NCI-H2227 treated with DMSO at 0.1 percent for 48 hours (cell line): ENCODE measurements around the gene DALRD3.
"Not testable (repeated sequence)": the region's sequence is repeated elsewhere in the genome, so short reads cannot be mapped to it uniquely, and the experiment has no call there.

Experiments used
- DNase-seq: peaks from one replicate; lab custom pipeline; 2025; lab: John Stamatoyannopoulos, UW

DALRD3 gene

DNA sequence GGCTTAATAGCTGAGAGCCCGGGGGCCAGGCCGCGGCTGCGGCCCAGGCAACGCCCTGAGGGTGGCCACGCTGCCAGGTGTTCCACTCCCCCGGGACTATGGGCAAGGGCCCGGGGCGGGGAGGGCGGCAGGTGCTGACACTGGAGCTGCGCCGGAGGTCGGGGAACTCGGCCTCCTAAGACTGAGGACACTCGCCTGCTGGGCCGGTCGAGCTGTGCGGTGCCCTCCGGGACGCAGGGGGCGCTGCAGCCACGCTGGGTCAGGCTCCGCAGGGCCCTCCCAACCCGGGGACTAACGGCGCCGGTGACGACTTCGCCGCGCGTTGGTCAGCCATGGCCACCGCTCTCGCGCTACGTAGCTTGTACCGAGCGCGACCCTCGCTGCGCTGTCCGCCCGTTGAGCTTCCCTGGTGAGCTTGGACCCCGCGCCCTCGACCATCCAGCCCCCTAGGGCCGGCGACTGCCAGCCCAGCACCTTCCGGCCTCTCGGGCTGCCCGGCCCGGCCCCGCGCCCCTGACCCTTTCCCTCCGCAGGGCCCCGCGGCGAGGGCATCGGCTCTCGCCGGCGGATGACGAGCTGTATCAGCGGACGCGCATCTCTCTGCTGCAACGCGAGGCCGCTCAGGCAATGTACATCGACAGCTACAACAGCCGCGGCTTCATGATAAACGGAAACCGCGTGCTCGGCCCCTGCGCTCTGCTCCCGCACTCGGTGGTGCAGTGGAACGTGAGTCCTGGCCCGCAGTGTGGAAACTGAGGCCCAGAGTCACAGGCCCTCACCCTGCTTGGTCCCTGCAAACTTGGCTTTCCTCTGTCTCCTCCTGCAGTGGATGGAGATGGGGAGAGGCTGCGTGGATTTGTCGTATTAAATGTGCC lies 3.7 kb upstream of the DALRD3 start, which contains the start of gene NDUFAF3:
NDUFAF3 (plus strand) TSS at position 309 of the 875 bp plus-strand sequence; CDS start at position 333, 24 bp downstream.
- DNase-seq = peak; percentile 64

DNA sequence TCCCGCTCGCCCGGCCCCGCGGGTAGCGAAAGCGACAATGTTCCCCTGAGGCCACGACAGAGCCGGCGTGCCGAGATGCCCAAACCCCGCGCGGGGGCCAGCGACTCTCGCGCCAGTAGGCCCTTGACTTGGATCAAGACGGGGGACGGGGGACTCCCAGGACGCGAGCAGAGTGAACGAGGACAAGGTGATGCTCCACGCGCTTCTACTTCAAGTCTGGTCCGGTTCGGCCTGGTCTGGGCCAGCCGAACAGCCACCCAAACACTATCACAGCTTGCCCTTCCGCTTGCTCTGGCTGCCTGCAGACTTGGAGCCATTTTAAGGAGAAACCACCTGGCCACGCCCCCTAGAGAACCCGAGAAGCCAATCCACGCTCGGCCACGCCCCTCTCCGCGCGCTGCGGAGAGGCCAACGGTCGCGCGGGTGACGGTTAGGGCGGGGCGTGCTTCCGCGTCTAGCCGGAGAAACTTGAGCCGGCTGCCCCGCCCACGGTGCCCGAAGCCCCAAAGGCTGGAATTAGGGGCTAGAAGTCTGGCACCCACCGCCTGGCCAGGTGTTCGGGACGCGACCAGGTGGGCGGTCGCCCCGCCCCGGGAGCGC lies 2.9 kb upstream of the DALRD3 start:
- peak; percentile 91 for DNase-seq

DNA sequence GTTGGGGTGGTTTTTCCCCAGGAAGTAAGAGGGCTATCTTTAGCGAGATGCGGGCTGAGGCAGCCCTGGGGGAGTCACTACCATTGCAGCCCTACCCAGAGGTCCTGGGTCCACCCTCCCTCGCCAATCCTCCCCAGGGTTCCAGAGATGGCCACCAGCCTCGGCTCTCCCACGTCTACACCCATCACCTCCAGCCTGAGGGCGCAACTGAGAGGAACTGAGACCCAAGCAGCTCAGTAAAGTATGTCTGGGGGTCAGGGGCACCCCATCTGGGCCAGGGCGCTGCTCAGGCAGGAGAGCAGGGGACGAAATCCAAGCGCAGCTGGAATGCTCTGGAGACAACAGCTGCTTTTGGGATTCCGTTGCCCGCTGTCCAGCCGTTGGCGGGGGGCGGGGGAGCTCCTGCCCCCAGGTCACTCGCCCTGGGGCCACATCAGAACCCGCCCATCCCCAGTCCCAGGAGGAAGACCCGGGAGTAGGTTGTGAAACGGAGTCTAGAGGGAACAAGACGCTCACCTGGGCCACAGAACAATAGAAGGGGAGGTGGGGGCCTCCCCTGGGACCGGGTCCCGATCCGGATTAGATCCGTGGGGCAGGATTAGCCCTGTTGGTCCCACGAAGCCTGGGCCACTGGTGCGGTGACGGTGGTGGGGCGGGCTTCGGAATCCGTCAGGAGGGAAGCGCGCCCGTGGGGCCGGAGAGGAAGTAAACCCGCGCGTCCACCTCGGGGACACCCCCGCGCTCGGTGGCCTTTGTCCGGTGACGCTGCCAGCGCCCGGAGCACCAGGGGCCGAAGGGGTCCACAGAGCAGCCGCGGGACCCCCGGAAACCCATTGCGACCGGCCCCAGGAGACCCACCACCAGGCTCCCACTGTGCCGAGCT lies 2.2 kb upstream of the DALRD3 start:
- no peak for DNase-seq

DNA sequence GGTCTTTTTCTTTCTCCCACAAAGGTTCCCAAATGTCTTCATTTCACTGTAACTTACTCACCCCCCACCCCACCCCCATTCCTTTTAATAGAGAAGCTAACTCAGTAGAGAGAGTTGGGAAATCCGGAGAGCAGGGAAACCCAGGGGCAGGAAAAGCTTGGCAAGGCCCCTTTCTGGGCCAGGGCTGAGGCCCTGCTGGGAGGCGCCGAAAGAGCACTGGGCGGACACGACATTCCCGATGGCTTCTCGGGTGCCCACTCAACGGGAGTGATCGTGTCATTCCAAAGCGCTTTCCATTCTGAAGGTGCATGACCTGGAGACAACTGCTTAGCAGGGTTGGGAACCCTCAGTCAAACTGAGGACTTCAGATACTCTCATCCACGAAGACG lies 1.6 kb upstream of the DALRD3 start:
- DNase-seq = no peak

DNA sequence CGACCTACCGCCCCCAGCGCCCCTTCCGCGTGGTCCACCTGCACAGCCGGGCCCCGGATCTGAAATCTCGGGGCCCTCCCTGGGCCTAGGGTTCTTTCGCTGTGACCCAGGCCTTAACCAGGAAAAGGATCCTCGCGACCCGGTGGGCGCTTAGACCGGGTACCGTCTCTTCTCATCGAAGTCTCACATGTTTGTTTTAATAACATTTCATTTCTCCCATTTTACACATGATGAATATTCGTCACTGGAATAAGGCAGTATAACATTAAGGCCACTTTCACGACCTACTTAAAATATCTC lies 277 bp upstream of the DALRD3 start:
- no peak for DNase-seq

DNA sequence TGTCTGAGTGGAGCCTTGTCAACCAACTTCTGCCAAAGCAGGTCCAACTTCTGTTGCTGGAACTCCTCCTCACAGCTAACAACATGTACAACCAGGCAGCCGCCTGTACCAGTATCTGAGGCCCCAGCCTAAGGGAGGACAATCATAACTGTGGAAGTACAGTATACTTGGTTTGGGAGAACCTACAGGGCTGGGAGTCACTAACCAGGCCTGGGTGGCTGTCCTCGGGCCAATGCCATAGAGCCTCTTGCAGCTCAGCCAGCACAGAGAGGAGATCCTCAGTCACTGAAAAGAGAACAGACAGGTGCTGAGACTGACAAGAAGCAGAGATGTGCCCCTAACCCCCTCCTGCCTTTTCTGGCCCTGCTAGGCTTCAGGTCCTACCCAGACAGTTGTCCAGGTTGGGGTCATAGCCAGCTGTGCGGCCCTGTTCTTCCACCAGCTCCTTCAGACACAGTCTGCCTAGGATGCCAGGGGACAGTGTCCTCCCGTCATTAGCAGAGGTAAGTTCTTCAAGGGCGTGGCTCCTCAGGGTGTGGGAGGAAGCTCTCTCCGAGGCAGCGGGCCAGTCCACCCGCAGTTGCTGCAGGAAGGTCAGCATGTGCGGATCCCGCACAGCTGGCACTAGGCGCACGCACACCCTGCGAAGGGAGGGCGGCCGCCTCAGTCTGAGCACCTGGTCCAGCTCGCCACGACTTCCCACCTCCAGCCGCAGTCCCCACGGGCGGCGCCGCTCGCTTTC lies 980 bp downstream of the DALRD3 start:
- DNase-seq = no peak

DNA sequence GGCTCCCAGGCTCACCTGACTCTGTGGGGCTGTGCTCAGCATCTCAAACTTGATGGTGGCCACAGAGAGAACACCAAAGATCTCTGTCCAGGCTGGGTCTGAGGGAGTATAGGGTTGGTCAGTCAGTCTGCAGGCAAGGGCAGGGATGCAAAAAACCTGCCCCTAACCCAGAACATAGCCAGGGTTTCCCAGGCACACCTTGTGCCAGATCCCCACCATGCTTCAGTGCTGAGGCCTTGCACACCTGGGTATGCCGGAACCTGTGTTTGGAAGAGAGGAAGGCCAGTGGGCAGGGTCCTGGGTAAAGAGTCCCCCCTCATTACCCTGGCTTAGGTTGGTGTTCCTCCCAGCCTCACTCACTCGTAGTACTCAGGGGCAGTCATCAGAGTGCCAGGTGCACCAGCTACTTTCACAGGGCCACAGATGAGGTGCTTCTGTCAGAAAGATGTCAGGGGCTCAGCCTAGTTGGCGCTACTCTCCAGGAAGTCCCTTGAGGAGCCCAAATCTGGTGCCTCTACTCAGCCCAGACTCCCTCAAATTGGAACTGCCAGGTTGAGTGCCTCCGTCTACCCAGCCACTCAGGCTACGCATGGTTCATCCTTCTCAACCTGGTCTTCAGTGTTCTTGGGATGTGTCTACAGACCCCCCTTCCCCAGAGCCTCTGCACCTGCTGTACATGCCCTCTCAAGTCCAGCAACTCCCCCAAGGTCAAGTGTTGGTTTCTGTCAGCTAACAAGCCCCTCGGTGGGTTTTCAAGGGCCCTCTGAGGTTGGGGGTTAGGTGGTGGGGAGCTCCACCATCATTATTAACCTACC lies 1.8 kb downstream of the DALRD3 start:
- DNase-seq = no peak

DNA sequence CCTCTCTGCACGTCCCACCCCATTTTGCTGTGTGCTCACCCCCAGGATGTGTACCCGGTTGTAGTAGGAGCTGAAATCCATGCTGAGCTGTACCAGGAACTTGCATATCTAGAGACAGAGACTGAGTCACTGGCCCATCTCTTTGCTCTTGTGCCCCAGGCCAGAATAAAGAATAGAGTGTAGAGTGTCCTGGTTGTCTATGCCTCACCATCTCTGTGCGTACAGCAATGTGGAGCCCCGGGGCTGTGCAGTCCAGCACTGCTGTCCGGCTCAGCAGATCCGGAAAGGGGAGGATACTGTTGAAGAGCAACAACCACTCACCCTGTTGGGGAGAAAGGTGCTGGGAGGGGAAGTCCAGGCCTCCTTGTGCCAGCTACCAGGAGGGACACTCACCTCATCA lies 2.6 kb downstream of the DALRD3 start:
- DNase-seq = no peak

DNA sequence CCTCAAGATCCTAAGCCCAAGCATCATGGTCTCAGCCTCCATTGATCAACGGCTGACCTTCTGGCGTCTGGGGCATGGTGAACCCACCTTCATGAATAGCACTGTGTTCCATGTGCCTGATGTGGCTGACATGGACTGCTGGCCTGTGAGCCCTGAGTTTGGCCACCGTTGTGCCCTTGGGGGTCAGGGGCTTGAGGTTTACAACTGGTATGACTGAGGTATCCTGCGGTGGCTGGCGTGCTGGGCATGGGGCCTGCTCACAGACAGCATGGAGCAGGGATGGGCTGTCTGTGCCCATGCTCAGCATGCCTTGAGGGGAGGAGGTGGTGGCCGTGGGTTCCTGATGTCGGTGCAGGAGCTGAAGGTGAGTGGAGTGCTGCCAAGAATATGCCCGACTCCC lies 3.3 kb downstream of the DALRD3 start:
- DNase-seq = no peak

DNA sequence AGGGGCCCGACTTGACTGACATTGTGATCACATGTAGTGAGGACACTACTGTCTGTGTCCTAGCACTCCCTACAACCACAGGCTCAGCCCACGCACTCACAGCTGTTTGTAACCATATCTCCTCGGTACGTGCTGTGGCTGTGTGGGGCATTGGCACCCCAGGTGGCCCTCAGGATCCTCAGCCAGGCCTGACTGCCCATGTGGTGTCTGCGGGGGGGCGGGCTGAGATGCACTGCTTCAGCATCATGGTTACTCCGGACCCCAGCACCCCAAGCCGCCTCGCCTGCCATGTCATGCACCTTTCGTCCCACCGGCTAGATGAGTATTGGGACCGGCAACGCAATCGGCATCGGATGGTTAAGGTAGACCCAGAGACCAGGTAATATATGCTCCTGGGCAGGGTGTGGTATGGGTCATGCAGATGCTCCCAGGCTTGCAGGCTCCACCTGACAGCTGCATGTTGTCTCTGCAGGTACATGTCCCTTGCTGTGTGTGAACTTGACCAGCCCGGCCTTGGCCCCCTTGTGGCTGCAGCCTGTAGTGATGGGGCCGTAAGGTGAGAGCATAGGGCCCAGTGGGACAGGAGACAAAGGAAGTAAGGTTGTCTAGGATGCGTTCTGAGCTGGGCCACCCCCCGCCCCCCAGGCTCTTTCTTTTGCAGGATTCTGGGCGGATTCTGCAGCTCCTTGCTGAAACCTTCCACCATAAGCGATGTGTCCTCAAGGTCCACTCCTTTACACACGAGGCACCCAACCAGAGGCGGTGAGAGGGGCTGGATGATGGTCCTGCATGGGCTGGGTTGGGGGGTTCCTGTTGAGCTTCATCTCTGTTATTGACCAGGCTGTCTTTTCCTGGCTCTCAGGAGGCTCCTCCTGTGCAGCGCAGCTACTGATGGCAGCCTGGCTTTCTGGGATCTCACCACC lies 4.4 kb downstream of the DALRD3 start:
- no peak for DNase-seq

DNA sequence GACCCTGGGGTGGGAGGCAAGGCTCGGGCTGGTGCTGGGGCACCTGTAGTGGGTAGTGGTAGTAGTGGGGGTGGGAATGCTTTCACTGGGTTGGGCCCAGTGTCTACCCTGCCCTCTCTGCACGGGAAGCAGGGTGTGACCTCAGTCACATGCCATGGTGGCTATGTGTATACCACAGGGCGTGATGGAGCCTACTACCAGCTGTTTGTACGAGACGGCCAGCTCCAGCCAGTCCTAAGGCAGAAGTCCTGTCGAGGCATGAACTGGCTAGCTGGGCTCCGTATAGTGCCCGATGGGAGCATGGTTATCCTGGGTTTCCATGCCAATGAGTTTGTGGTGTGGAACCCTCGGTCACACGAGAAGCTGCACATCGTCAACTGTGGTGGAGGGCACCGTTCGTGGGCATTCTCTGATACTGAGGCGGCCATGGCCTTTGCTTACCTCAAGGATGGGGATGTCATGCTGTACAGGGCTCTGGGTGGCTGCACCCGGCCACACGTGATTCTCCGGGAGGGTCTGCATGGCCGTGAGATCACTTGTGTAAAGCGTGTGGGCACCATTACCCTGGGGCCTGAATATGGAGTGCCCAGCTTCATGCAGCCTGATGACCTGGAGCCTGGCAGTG lies 5.2 kb downstream of the DALRD3 start:
- no peak for DNase-seq

DNA sequence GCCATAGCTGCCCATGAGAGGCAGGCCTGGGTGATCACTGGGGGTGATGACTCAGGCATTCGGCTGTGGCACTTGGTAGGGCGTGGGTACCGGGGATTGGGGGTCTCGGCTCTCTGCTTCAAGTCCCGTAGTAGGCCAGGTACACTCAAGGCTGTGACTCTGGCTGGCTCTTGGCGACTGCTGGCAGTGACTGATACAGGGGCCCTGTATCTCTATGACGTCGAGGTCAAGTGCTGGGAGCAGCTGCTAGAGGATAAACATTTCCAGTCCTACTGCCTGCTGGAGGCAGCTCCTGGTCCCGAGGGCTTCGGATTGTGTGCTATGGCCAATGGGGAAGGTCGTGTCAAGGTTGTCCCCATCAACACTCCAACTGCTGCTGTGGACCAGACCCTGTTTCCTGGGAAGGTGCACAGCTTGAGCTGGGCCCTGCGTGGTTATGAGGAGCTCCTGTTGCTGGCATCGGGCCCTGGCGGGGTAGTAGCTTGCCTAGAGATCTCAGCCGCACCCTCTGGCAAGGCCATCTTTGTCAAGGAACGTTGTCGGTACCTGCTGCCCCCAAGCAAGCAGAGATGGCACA lies 5.9 kb downstream of the DALRD3 start:
- DNase-seq = no peak

DNA sequence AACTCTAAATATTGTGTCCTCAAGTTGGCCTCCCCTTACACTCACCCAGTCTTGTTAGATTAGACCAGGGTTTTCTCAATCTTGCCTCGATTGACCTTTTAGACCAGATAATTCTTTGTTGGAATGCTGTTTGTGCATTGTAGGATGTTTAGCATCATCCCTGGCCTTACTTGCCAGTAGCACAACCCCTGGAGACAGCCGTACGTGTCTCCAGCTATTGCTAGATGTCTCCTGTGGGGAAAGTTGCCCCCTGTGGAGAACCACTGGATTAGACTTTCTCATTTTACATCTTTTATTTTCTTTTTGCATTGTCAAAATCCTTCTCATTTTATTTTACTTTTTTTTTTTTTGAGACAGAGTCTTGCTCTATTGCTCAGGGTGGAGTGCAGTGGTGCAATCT lies 9.0 kb downstream of the DALRD3 start:
- DNase-seq = no peak

DNA sequence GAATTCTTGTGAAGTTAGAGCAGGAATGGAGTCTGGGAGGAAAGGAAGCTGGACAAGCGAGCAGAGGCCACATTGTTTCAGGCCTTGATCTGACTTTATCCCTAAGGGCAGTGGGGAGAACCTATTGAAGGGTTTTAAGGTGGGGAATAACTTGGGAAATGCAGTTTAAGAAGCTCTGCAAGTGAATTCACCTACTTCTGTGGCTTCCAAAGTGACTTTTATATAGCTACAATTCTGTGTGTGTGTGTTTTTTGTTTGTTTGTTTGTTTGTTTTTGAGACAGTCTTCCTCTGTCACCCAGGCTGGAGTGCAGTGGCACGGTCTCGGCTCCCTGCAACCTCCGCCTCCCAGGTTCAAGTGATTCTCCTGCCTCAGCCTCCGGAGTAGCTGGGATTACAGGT lies 9.8 kb downstream of the DALRD3 start:
- DNase-seq = not testable (repeated sequence)

DNA sequence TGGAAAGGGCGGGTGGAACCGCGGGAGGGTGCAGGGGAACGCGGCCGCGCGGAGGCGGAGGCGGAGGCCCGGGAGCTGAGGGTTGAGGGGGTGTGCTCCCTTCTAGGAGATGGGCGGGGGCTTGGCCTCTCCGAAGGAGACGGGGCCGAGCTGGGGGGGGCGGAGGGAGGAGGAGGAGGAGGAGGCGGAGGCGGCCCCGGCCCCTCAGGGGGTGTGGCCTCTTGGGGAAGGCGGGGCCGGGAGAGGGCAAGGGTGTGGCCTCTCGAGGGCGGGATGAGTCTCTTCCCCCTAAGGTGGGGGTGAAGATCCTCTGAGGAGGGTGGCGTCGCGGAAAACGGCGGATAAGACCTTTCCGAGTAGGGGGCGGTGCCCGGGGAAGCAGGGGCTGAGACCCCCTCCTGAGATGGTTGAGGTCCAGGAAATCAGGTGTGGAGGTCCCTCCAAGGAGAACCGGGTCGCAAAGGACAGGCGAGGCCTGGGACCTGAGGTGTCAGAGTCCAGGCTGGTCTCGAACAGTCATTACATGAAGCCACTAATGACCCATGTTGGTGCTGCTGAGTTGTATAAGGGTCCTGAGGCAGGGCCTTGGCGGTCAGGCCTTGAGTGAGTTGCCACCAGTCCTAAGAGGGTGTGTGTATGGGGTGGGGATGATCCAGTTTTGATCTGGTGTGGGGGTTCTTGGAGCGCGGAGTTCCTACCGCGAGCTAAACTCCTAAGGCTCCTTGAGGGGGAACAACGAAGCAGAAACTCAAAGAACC lies 10.4 kb downstream of the DALRD3 start:
- peak; percentile 43 for DNase-seq

DNA sequence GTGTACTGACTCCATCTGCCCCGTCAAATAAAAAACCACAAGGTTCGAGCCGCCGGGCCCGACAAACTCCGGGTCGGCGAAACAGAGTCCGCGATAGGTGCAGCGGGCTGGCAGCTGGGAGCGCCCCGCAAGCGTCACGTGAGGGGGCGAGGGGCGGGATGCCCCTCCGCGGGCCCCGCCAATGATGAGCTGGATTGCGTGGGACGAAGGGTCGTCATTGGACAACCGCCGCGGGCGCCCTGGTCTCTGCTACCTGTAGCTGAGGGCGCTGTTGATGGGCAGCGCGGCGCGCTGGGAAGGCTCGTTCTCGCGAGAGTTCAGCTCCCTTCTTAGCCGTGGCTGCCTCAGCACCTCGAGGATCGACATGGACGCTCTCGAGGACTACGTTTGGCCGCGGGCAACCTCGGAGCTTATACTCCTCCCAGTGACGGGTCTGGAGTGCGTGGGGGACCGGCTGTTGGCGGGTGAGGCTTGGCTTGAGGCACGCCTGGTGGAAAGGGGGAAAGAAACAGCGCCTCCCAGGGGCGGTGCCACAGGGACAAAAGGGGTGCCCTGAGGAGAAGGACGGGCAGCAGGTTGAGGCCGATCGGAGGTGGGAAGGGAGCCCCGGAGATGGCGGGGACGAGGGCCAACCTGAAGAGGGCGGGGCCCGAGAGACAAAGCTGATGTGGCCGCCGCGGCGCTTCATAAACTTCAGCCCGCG lies 11.2 kb downstream of the DALRD3 start, which contains the start of gene WDR6:
WDR6 (plus strand) TSS at position 324 of the 703 bp plus-strand sequence; CDS start at position 365, 41 bp downstream.
- peak; percentile 89 for DNase-seq

DNA sequence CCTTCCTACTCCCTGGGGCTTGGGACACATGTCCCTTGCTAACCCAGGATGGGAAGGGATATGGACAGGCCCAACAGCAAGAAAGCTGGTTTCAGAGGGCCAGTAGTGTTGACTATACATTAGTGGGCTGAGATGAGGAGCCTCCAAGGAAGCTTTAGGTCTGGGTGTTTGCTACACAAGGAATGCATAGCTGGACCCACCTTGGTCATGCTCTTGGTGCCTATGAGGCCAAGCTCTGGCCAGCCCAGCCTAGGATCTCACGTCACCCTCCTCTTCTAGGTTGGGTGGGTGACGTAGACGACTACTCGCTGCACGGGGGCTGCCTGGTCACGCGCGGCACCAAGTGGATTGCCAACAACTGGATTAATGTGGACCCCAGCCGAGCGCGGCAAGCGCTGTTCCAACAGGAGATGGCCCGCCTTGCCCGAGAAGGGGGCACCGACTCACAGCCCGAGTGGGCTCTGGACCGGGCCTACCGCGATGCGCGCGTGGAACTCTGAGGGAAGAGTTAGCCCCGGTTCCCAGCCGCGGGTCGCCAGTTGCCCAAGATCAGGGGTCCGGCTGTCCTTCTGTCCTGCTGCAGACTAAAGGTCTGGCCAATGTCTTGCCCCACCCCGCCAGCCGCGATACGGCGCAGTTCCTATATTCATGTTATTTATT lies 11.8 kb downstream of the DALRD3 start:
- no peak for DNase-seq
